ENCODE data around the gene MDP1. TPM values are rescaled to one million over a fixed set of nuclear protein-coding genes. Genes with fewer than 3 reads are reported as not detected.

MDP1 gene
- total RNA-seq, 1 donor from 2014 or later: 17.4 TPM

DNA sequence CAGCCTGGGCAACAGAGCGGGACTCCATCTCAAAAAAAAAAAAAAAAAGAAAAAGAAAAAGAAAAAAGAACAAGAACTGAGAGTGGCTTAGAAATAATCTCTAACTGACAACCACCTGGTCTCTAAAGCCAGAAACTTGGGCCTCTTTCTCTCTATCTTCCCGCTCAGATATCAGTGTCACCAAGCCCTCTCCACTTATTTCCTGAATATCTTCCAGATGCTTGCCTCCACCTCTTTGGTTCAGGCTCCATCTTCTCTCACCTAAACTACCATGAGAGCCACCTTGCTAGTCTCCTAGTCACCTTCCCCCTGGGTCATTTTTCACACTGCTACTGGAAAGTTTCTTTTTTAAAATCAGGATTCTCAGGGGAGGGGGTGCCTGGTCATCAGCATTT is 18.8 kb downstream of the MDP1 start:
- peaks cover 36% of the 10 kb centered on the region for H3K36me3 Mint-ChIP-seq (ENCODE audit: low read depth, unreplicated experiment)
- peak overlapping the region; percentile 82 for H3K27ac Mint-ChIP-seq (ENCODE audit: unreplicated experiment)
- peaks cover 24% of the 10 kb centered on the region for H3K4me1 Mint-ChIP-seq (ENCODE audit: unreplicated experiment)
- H3K27me3 Mint-ChIP-seq (ENCODE audit: unreplicated experiment): peaks cover 21% of the 10 kb centered on the region
- TF ChIP-seq, protein P1, sequence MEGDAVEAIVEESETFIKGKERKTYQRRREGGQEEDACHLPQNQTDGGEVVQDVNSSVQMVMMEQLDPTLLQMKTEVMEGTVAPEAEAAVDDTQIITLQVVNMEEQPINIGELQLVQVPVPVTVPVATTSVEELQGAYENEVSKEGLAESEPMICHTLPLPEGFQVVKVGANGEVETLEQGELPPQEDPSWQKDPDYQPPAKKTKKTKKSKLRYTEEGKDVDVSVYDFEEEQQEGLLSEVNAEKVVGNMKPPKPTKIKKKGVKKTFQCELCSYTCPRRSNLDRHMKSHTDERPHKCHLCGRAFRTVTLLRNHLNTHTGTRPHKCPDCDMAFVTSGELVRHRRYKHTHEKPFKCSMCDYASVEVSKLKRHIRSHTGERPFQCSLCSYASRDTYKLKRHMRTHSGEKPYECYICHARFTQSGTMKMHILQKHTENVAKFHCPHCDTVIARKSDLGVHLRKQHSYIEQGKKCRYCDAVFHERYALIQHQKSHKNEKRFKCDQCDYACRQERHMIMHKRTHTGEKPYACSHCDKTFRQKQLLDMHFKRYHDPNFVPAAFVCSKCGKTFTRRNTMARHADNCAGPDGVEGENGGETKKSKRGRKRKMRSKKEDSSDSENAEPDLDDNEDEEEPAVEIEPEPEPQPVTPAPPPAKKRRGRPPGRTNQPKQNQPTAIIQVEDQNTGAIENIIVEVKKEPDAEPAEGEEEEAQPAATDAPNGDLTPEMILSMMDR (IDR thresholded peaks at IDR 0.05; ENCODE audit: unreplicated experiment): no peak
- no peak for DNase-seq (ENCODE audit: low spot score)
- H3K4me3 Mint-ChIP-seq (ENCODE audit: unreplicated experiment): peak overlapping the region; percentile 83
- H3K9me3 Mint-ChIP-seq (ENCODE audit: unreplicated experiment): no peaks in the 10 kb centered on the region

DNA sequence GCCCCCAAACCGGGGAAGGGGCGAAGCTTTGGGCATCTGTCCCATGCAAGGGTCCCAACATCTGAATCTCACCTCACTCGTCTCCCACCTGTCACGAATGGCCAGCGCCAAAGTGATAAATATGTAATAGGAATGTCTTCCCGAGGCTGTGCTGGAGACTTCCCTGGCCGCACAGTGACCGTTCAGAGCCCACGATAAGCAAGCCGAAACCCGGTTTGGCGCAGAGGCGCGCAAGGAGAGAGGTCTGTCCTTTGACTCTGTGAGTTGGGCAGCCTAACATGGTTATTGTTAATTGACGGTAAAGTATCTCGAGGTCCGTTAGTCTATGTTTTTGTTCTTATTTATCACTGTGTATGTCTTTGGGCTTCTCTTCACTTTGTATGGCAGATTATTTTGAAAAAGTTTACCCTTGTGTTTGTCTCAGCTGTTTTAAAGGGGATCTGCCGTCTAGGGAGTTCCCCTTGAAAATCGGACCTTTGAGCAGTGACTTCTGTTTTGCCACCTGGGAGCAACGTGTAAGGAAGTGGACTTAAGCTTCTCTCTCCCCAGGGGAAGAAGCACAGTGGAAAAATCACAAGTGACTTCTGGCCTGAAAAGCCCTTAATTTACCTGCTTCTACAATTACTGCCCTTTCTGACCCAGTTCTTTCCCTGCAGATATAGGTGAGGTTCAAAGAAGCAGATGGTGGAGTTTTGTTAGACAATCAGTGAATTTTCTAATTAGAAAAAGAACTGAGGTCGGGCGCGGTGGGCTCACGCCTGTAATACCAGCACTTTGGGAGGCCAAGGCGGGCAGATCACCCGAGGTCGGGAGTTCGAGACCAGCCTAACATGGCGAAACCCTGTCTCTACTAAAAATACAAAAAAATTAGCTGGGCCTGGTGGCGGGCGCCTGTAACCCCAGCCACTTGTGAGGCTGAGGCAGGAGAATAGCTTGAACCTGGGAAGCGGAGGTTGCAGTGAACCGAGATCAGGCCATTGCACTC is 19.5 kb downstream of the MDP1 start:
- Mint-ChIP-seq H3K36me3 (ENCODE audit: low read depth, unreplicated experiment) (peaks cover 35% of the 10 kb centered on the region), H3K4me3 (ENCODE audit: unreplicated experiment) (peak overlapping the region; percentile 97)
- TF ChIP-seq, protein P1 (IDR thresholded peaks at IDR 0.05; ENCODE audit: unreplicated experiment): no peak

DNA sequence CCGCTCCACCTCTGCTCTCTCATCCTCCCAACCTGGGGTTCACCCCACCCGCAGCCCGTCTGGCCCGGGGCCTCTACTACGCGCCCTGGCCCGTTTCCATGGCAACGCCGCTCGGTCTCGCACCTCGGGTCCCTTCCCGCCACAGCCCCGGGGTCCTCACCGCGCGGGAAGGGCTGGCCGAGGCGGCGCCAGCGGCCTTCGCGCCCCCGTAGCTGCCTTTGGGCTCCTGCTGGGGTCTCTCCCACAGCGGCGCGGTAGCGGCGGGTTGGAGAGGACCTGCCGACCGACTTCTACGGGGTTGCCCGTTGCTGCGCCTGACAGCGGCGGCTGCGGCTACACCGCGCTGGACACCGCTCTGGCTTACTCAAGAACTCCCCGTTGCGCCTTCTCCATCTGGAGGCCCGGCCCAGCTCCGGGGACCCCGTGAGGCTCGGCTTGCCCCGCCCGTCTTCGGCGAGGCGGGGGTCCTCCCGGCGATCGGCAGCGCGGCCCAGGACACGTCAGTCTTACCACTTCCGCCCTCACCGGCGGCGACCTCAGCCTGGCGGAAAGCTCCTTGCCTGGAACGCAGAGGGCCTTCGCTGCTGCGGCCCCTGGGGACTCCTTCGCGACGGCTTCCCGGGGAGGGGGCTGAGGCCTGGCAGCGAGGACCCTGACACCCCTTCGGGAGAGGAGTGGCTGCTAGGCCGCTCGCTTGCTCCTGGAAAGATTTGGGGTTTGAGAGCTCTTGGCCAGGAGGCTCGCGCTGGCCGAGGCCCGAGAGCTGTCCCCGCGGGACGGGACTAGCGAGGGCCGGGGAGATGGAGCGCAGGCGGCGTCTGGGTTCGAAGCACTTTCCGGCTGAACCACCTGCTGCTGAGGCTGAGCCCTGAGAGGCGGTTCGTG is 20.4 kb downstream of the MDP1 start, which contains the start of gene TM9SF1:
TM9SF1 (minus strand) TSS at position 256 of the 885 bp plus-strand sequence. CDS start 422 bp downstream, outside the sequence.
- DNase-seq (ENCODE audit: low spot score): peak; percentile 77
- Mint-ChIP-seq H3K27ac (ENCODE audit: unreplicated experiment) (peak within 1 kb of the TSS; percentile 98), H3K4me3 (ENCODE audit: unreplicated experiment) (peak within 1 kb of the TSS; percentile 97), H3K9me3 (ENCODE audit: unreplicated experiment) (no peaks in the 10 kb centered on the region), H3K36me3 (ENCODE audit: low read depth, unreplicated experiment) (peaks cover 33% of the 10 kb centered on the region), H3K4me1 (ENCODE audit: unreplicated experiment) (peaks cover 24% of the 10 kb centered on the region), H3K27me3 (ENCODE audit: unreplicated experiment) (peaks cover 21% of the 10 kb centered on the region)
- TF ChIP-seq, protein P1 (IDR thresholded peaks at IDR 0.05; ENCODE audit: unreplicated experiment): no peak

More for the DNA sequence above, 19.5 kb downstream of the MDP1 start:
- DNase-seq (ENCODE audit: low spot score): no peak
- Mint-ChIP-seq H3K27ac (ENCODE audit: unreplicated experiment) (peak overlapping the region; percentile 98), H3K9me3 (ENCODE audit: unreplicated experiment) (no peaks in the 10 kb centered on the region), H3K27me3 (ENCODE audit: unreplicated experiment) (peaks cover 21% of the 10 kb centered on the region), H3K4me1 (ENCODE audit: unreplicated experiment) (peaks cover 24% of the 10 kb centered on the region)

DNA sequence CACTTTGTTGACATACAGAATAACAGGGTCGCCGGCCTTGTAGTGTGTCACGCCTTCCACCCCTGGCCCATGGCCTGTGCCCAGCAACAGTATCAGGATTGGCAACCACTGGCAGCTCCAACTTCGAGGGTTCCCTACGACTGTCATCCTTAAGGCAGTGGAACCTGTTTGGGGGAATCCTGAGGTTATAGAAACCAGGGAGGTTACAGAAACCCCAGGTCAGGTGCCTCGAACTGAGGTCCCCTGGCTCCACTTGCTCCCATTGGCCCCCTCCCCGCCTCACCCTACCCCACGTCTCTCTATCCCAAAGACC is 21.0 kb downstream of the MDP1 start:
- peak overlapping the region; percentile 73 for H3K27ac Mint-ChIP-seq (ENCODE audit: unreplicated experiment)
- no peaks in the 10 kb centered on the region for H3K9me3 Mint-ChIP-seq (ENCODE audit: unreplicated experiment)
- H3K4me3 Mint-ChIP-seq (ENCODE audit: unreplicated experiment): peak overlapping the region; percentile 92
- H3K36me3 Mint-ChIP-seq (ENCODE audit: low read depth, unreplicated experiment): peaks cover 36% of the 10 kb centered on the region
- TF ChIP-seq, protein P1 (IDR thresholded peaks at IDR 0.05; ENCODE audit: unreplicated experiment): no peak
- peaks cover 22% of the 10 kb centered on the region for H3K27me3 Mint-ChIP-seq (ENCODE audit: unreplicated experiment)
- H3K4me1 Mint-ChIP-seq (ENCODE audit: unreplicated experiment): peaks cover 24% of the 10 kb centered on the region
- no peak for DNase-seq (ENCODE audit: low spot score)

Measured in endothelial cell (in vitro differentiated cells).